ENCODE measurements around the gene SCGN.
"Not testable (repeated sequence)": the region's sequence is repeated elsewhere in the genome, so short reads cannot be mapped to it uniquely, and the experiment has no call there.

SCGN gene

GRCh38 chr6:25730907-25731306 lies 78.9 kb downstream of the SCGN start:
- no peak for DNase-seq (ENCODE audit: low spot score)

GRCh38 chr6:25731721-25732120 lies 79.7 kb downstream of the SCGN start:
- no peak for DNase-seq (ENCODE audit: low spot score)

- DNase-seq (ENCODE audit: low spot score), result no peak
These were observed 80.6 kb downstream of the SCGN start for GRCh38 chr6:25732468-25733198.

- DNase-seq (ENCODE audit: low spot score), result no peak
These were observed 83.2 kb downstream of the SCGN start for GRCh38 chr6:25735261-25735660.

- no peak for DNase-seq (ENCODE audit: low spot score)
These were observed 91.9 kb downstream of the SCGN start for GRCh38 chr6:25743868-25744267.

- DNase-seq (ENCODE audit: low spot score), result no peak
These were observed 93.8 kb downstream of the SCGN start for GRCh38 chr6:25745836-25746235.

- DNase-seq (ENCODE audit: low spot score), result no peak
These were observed 95.0 kb downstream of the SCGN start for GRCh38 chr6:25746968-25747367.

GRCh38 chr6:25747477-25747876 lies 95.5 kb downstream of the SCGN start:
- DNase-seq (ENCODE audit: low spot score), result no peak

GRCh38 chr6:25748049-25748448 lies 96.0 kb downstream of the SCGN start:
- no peak for DNase-seq (ENCODE audit: low spot score)

- not testable (repeated sequence) for DNase-seq (ENCODE audit: low spot score)
These were observed 96.8 kb downstream of the SCGN start for GRCh38 chr6:25748601-25749517.

- no peak for DNase-seq (ENCODE audit: low spot score)
These were observed 97.8 kb downstream of the SCGN start for GRCh38 chr6:25749837-25750236.

GRCh38 chr6:25750906-25751305 lies 98.9 kb downstream of the SCGN start:
- no peak for DNase-seq (ENCODE audit: low spot score)

Data from pons (tissue), 1 donor.